DND-41 (cell line): ENCODE measurements around the gene TMEM45A.

Experiments
- ATAC-seq: fragments of 200-7000 bp; cut with Tn5 transposase; 3 replicates; pipeline ENCODE4 v1.9.1; 2021; ENCODE audit warnings: low read depth; ENCODE audit not compliant: insufficient read depth
- DNase-seq: peaks from one replicate; pipeline ENCODE4 v3.0.0-alpha.2; 2020
- H2AFZ ChIP-seq: 2 replicates; pipeline ENCODE4 v1.6.0; 2012; ENCODE audit warnings: low read depth, low read length
- H3K27ac ChIP-seq: 2 replicates; pipeline ENCODE4 v1.5.1; 2012; ENCODE audit warnings: low read length, inconsistent platforms
- H3K27me3 ChIP-seq: fragments of 200-600 bp; sonication (generic); 2 replicates; pipeline ENCODE4 v1.6.0; 2012; ENCODE audit warnings: low read length, mild to moderate bottlenecking, inconsistent platforms; ENCODE audit not compliant: insufficient read depth, poor library complexity
- H3K36me3 ChIP-seq: 2 replicates; pipeline ENCODE4 v1.5.1; 2012; ENCODE audit warnings: low read length, inconsistent platforms; ENCODE audit not compliant: insufficient read depth
- H3K4me1 ChIP-seq: 2 replicates; pipeline ENCODE4 v1.5.1; 2012; ENCODE audit warnings: mild to moderate bottlenecking, low read length; ENCODE audit not compliant: insufficient read depth
- H3K4me2 ChIP-seq: 2 replicates; pipeline ENCODE4 v1.6.0; 2012; ENCODE audit warnings: mild to moderate bottlenecking, moderate library complexity, low read length, inconsistent platforms; ENCODE audit not compliant: insufficient read depth
- H3K4me3 ChIP-seq, 2 experiments: fragments of 200-600 bp in 1 of 2; shearing (Covaris generic) in 1 of 2; 2 replicates each; pipeline ENCODE4 v1.5.1; 2012 to 2016; ENCODE audit warnings: inconsistent platforms in 2 of 2, low read length in 2 of 2, mild to moderate bottlenecking in 2 of 2, low read depth in 1 of 2, moderate library complexity in 1 of 2
- H3K79me2 ChIP-seq: 2 replicates; pipeline ENCODE4 v1.6.0; 2012; ENCODE audit warnings: low read length, inconsistent platforms; ENCODE audit not compliant: insufficient read depth
- H3K9ac ChIP-seq: 2 replicates; pipeline ENCODE4 v1.6.0; 2012; ENCODE audit warnings: low read depth, mild to moderate bottlenecking, inconsistent platforms, low read length, moderate library complexity
- H3K9me3 ChIP-seq: 2 replicates; pipeline ENCODE4 v1.5.1; 2012; ENCODE audit warnings: low read length, moderate library complexity, mild to moderate bottlenecking, inconsistent platforms; ENCODE audit not compliant: insufficient read depth, severe bottlenecking
- H4K20me1 ChIP-seq: 2 replicates; pipeline ENCODE4 v1.6.0; 2012; ENCODE audit warnings: low read length; ENCODE audit not compliant: insufficient read depth
- CTCF ChIP-seq: IDR thresholded peaks from 2 replicates; pipeline ENCODE4 v1.5.1; 2012; ENCODE audit warnings: borderline replicate concordance, low read length, moderate library complexity, mild to moderate bottlenecking; ENCODE audit not compliant: poor library complexity, severe bottlenecking; ENCODE audit errors: extremely low read depth
- EZH2 ChIP-seq: IDR thresholded peaks from 3 replicates; pipeline ENCODE4 v1.6.1; 2012; ENCODE audit warnings: borderline replicate concordance, low read depth, mild to moderate bottlenecking, moderate library complexity, low read length, inconsistent platforms; ENCODE audit not compliant: severe bottlenecking

The TMEM45A gene

GRCh38 chr3:100489118-100489517 lies 3.3 kb upstream of the TMEM45A start:
- no peaks in the 10 kb centered on the region for H3K9me3 ChIP-seq
- TF ChIP-seq EZH2 (no peak), CTCF (no peak)
- H3K27ac ChIP-seq: no peak overlapping the region
- no peak for ATAC-seq
- H3K9ac ChIP-seq: no peak overlapping the region
- H3K4me1 ChIP-seq: no peaks in the 10 kb centered on the region
- H3K27me3 ChIP-seq: no peaks in the 10 kb centered on the region
- no peak overlapping the region for H3K4me3 ChIP-seq
- no peaks in the 10 kb centered on the region for H4K20me1 ChIP-seq
- H3K4me2 ChIP-seq: no peak overlapping the region
- DNase-seq: no peak
- no peak overlapping the region for H2AFZ ChIP-seq
- H3K36me3 ChIP-seq: no peaks in the 10 kb centered on the region
- no peaks in the 10 kb centered on the region for H3K79me2 ChIP-seq

GRCh38 chr3:100496711-100497261 lies 4.4 kb downstream of the TMEM45A start:
- no peak for DNase-seq
- no peak overlapping the region for H3K4me3 ChIP-seq

GRCh38 chr3:100499651-100500050 lies 7.2 kb downstream of the TMEM45A start:
- no peaks in the 10 kb centered on the region for H3K9me3 ChIP-seq
- no peaks in the 10 kb centered on the region for H3K79me2 ChIP-seq
- H3K4me3 ChIP-seq: no peak overlapping the region
- H3K36me3 ChIP-seq: no peaks in the 10 kb centered on the region
- H3K27me3 ChIP-seq: no peaks in the 10 kb centered on the region
- no peak overlapping the region for H3K27ac ChIP-seq
- H3K4me1 ChIP-seq: no peaks in the 10 kb centered on the region
- ATAC-seq (no peak), DNase-seq (no peak)
- no peak overlapping the region for H2AFZ ChIP-seq
- TF ChIP-seq CTCF (no peak), EZH2 (no peak)
- H3K9ac ChIP-seq: no peak overlapping the region
- H3K4me2 ChIP-seq: no peak overlapping the region
- no peaks in the 10 kb centered on the region for H4K20me1 ChIP-seq

More at GRCh38 chr3:100496711-100497261, 4.4 kb downstream of the TMEM45A start:
- no peak overlapping the region for H3K9ac ChIP-seq
- H3K4me1 ChIP-seq: no peaks in the 10 kb centered on the region
- no peak for ATAC-seq
- H2AFZ ChIP-seq: no peak overlapping the region
- H3K36me3 ChIP-seq: no peaks in the 10 kb centered on the region
- H3K4me2 ChIP-seq: no peak overlapping the region
- TF ChIP-seq CTCF (no peak), EZH2 (no peak)
- no peak overlapping the region for H3K27ac ChIP-seq
- H3K79me2 ChIP-seq: no peaks in the 10 kb centered on the region
- no peaks in the 10 kb centered on the region for H4K20me1 ChIP-seq
- no peaks in the 10 kb centered on the region for H3K9me3 ChIP-seq
- no peaks in the 10 kb centered on the region for H3K27me3 ChIP-seq

GRCh38 chr3:100500320-100500880 lies 8.0 kb downstream of the TMEM45A start:
- DNase-seq: no peak
- H3K4me3 ChIP-seq: no peak overlapping the region

More at GRCh38 chr3:100500320-100500880, 8.0 kb downstream of the TMEM45A start:
- H3K36me3 ChIP-seq: no peaks in the 10 kb centered on the region
- H2AFZ ChIP-seq: no peak overlapping the region
- H3K9ac ChIP-seq: no peak overlapping the region
- H3K27me3 ChIP-seq: no peaks in the 10 kb centered on the region
- no peak for TF ChIP-seq CTCF
- no peak for TF ChIP-seq EZH2
- H4K20me1 ChIP-seq: no peaks in the 10 kb centered on the region
- no peaks in the 10 kb centered on the region for H3K79me2 ChIP-seq
- no peak for ATAC-seq
- H3K4me2 ChIP-seq: no peak overlapping the region
- no peak overlapping the region for H3K27ac ChIP-seq
- no peaks in the 10 kb centered on the region for H3K9me3 ChIP-seq
- no peaks in the 10 kb centered on the region for H3K4me1 ChIP-seq
